Activated CD8-positive, alpha-beta memory T cell treated with anti-CD3 and anti-CD28 coated beads, Interleukin-2, amount 50 U/mL, for 4 hours (primary cell): ENCODE data around the gene IL1RAPL2.
"Not testable (repeated sequence)": the region's sequence is repeated elsewhere in the genome, so short reads cannot be mapped to it uniquely, and the experiment has no call there.

Experiments
- DNase-seq: peaks from one replicate; pipeline ENCODE4 v3.0.0-alpha.2; 2020

Gene IL1RAPL2

DNA sequence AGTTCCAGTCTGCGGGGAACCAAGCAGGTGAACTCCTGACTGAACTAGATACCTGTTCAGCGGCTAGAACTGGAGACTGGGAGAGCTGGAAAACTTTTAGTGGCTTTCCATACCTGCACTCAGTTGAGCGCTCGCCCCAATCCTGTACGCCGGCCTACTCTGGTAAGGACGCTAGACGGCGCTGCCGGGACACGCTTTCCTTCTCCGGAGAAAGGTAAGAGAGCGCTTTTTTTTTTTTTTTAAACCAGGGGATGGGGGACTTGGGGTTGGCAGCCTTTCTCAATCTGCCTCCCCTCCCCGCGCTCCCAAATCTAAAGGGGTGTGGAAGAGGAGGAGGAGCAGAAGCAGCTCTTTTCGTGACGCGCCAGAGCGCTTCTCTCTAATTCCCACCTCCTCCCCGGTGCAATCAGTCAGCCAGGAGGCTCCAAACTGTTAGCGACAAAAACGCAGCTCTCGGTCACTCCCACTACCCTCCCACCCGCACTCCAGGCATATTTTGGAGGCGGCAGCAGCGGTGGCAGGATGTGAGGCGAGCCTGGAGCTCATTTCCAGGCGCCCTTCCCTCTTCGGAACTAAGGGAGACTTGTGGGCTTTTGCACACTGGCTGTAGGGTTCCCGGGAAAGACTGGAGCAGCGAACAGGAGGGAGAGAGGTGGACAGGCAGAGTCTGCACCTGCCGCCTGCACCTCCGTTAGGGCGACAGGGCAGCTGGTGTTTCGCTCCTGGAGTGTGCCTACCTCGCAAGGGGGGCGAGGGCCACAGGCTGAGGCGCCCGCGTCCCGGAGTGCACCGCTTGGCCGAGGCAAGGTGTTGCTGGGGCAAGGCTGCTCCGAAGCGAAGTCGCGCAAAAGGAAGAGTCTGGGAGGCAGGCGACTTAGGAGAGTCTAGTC is at the start of gene IL1RAPL2:
Gene IL1RAPL2 (plus strand): TSS at position 409 of the 890 bp plus-strand sequence.
- DNase-seq: no peak

DNA sequence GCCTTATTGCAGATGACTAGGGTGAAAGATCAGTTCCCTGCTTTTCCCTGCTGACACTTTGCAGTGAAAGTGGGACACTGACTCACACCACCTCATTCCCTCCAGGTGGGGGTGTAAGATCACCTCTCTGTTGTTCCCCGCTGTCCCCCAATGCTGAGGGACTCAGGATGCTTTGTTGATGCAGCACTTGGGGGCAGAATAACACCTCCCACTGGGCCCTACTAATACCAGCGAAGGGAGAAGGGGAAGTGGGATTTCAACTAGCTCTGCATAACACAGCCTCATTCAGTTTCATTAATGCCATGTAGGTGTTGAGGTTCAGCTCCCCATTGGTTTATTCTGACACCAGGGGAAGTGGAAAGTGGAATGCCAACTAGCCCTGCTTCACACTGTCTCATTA is 43.6 kb upstream of the IL1RAPL2 start:
- DNase-seq: no peak

DNA sequence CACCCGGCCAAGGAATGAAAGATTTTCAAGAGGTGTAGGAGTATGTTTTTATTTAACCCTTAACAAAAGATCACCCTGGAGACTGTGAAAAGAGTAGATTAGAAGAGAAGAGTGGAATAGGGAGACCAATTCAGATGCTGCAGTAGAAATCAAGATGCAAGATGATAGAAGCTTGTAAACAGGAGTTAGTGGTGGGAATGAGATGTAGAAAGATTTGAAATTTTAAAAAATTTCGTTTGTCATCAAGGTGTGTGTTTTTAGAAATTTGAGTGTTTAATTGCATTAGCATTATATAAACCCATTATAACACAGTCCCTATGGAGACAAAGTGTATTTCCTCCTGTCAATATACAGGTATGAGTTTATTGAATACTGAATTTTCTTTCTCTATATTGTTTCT is 42.1 kb upstream of the IL1RAPL2 start:
- DNase-seq: no peak

DNA sequence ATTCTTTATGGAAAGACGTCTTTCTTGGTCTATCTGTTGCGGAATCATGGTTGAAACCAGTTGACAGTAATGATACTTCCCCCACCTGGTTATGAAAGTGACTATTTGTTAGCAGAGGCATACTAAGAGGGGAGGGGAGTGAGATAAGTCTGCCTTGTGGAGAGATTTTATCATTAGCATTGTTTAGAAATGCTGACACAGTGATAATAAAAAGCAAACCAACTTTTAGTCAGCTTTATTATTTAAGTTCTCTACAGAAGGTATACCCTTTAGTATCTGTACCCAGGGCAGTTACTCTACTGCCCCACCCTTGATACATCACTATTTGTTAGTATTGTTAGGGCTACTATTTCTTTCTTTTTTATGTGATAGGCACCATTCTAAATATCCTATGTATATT is 26.9 kb upstream of the IL1RAPL2 start:
- DNase-seq: no peak

DNA sequence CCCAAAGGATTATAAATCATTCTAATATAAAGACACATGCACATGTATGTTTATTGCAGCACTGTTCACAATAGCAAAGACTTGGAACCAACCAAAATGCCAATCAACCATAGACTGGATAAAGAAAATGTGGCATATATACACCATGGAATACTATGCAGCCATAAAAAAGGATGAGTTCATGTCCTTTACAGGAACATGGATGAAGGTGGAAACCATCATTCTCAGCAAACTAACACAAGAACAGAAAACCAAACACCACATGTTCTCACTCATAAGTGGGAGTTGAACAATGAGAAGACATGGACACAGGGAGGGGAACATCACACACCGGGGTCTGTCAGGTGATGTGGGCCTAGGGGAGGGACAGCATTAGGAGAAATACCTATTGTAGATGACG is 23.6 kb upstream of the IL1RAPL2 start:
- not testable (repeated sequence) for DNase-seq

DNA sequence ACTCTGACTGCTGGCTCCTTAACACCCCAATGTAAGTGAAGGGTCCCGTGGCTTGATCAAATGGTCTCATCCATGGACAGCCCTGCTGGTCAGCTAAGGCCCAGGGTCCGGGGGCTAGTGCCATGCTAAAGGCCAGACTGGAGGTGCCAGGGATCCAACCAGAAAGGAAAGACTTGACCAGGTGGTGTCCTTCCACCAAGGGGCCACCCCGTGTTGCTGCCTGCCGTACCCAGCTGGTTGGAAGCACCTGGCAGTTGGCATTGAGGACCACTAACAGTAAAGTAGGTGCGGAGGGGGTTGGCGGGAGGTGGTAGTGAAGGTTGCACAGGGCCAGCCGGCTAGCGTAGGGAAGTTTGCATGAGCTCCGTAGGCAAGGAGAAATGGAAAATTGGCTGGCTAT is 1.7 kb upstream of the IL1RAPL2 start:
- DNase-seq: no peak

DNA sequence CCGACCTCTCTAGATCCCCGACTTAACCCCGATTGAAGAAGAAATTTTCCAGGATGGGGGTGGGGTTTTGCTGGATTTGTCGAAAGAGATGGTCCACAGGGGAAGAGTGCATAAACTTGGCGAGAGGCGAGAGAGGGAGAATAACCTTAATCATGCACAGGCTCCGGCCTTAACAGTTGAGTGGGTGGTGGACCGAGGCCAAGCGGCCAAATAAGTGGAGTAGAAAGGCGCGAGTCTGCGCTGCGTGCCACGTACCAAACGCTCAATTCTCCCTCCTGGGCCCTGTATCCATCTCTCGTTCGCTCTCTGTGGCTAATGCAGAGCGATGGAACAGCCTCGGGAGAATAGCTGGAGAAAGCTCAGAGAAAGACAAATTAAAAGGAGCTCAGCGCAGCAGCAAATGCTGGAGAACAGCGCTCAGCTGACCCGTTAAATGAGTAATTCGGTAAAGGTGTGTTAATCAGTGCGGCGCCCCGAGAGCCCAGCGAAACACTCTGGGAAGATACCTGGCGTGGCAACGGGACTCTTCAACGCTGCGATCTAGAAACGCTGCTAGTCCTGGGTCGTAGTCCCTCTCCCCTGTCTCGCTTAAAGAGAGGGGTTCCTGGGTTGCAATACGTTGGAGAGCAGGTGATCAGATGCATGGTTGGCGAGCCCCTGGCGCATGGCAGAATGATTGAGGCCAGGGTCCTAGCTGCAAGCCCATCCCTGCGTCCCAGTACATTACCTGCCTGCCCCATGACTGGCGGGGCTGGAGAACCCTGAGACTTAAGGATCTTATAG is 887 bp upstream of the IL1RAPL2 start:
- no peak for DNase-seq

DNA sequence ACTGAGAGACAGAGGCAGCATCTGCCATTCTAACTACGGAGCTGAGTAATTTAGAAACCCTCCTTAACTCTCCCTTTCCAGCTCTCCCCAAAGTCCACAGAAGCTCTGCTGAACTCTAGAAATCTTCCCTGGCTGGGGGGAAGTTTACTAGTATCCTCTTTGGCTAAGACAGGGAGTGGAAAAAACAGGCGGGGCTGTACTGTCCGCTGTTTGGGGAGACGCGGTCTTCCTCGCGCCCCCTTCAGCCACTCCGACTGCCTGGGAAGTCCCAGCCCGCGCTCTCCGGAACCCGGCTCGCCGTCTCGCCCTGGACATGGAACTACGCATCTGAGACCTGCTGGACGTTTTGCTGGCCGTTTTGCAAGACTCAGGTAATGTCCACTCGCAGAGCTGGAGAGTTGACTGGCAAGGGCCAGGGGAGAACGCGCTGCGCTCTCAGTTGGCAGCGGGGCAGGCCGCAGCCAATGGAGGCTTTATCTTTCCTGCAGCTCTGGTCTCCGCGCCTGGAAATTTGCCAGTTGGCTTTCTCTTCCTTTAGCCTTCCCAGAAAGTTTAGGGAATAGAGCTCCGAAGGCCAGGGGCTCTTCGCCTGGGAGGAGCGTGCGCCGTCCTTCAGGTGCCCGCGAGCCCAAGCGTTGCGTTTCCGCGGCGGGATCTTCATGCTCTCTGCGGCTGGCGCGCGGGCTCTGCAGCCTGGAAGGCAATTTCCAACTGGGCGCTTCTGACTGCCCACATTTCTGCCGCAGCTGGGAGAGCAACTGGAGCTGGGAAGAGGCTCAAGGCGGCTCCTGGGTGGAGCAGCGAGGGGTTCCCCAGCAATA is 892 bp downstream of the IL1RAPL2 start:
- no peak for DNase-seq

DNA sequence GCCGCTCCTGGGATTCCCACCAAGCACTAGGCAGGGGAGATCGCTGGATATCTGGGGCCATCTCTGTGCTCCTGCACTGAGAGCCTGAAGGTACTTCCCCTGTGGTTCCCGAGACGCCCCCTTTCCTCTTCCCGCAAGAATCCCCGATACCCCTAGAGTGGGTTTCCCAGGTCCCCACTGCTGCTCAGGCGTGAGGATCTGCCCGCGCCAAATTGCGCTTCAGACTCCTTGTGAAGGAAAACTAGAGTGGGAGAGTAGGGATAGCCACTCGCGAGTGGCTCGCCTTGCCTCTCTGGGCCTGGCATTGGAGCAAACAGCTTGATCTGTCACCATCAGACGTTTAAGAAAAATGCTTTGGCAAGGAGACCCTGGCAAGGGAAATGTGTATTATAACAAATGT is 1.5 kb downstream of the IL1RAPL2 start:
- no peak for DNase-seq

DNA sequence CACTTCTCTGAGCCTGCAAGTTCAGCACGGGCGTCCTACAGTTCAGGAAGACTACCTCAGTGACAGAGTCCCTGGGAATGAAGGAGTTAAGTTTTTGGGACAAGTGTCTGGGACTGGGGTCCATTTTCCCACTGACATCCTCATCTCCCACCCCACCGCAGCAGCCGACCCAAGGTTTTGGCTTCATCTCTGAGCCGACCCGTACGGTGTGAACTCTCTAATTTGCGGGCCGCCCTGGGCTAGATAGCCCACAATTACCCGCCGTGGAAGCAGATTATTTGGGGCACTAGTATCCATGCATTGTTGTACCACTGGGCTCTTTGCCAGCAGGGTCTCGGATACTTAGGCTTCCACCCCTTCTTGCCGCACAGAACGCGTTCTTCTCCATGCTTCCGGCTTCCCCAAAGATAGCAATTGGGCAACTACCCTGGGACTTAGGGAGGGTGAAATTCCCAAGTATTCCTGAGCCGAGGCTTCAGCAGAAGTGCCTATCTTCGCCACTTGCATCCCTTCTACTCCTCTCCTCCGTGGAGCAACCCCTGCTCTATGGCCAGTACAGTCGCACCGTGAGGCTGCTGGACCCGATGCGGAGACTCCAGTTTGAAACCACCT is 2.4 kb downstream of the IL1RAPL2 start:
- DNase-seq: no peak

DNA sequence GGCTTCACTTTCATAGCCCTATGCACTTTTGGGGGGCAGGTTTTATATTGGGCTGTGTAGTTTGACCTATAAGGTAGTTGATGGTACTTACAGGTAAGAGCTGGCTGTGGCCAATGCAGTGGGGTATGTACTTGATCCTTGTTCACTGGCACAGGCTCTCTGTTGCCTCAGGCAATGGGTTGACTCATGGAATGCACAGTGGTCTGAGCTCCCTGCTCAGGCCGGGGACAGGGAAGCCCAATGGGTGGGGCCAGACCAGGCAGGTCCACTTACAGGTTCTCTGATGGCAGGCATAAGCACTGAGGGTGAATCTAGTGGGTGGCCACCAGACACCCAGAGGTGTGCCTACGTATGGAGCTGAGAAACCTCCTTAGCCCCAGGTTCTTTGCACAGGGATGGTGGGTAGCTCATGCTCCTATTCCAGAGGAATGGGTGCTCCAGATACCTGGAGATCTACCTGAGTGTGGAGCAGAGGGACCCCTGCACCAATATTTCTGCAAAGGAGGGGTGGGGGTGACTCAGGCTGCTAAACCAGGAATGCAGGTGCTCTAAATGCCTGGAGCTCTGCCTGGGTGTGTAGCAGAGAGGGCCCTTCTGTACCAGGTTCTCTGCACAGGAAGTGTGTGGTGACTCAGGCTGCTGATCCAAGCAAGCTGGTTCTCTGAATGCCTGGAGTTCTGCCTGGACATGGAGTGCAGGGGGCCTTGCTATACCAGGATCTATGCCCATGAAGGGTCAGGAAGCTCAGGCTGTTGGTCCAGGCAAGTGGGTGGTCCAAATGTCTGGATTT is 52.3 kb downstream of the IL1RAPL2 start:
- DNase-seq: no peak

DNA sequence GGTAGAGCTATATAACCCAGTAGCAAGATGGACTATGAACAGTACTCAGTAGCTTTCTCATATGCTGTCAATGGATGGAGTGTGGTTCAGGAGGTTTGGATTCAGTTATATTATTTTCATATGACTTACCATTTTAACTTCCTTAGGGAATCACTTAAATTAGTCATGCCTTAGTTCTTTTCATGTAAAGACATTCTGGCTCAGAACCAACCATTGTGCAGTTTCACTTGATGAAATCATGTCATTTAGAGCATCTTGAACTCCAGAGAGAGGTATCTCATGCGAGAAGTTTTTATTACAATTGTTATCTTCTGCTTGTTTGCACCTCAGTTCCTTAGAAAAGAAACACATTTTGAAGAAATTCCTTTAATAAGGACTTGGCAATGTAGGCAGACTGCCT is 55.8 kb downstream of the IL1RAPL2 start:
- no peak for DNase-seq

DNA sequence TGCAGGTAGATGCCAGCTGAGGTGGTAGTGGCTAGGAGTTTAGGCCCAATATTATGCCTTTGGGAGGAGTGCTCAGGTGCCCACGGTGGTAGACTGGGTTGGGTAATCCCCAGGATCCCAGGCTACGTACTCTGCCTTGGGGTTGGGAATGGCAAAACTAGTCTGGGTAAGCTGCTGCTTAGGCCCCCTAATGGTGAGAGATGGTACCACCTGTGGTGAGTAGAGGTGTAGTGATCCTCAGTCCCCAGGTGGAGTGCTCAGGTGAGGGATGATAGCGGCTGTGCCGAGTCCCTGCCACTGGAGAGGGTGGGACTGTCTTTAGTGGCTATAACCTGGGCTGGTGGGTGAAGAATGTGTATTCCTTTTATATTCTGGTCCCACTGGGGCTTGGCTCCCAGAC is 75.2 kb downstream of the IL1RAPL2 start:
- no peak for DNase-seq

DNA sequence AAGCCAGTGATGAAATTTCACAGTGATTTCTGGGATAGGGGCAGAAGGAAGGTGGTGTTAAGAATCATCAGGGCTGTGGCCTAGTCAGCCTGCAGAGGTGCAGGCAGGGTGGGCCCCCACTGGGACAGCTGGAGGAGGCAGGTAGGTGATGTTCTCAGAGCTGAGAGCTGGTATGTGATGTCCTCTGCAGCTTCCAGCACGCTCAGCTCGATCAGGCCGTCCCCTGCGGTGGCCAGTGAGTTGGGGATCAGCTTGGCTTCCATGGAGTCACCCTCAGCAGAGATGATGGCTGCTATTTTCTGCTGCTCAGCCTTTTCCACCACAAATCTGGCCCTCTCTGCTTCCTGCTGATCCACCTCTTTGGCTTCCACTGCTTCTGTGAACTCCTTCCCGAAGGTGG is 81.1 kb downstream of the IL1RAPL2 start:
- DNase-seq: no peak

DNA sequence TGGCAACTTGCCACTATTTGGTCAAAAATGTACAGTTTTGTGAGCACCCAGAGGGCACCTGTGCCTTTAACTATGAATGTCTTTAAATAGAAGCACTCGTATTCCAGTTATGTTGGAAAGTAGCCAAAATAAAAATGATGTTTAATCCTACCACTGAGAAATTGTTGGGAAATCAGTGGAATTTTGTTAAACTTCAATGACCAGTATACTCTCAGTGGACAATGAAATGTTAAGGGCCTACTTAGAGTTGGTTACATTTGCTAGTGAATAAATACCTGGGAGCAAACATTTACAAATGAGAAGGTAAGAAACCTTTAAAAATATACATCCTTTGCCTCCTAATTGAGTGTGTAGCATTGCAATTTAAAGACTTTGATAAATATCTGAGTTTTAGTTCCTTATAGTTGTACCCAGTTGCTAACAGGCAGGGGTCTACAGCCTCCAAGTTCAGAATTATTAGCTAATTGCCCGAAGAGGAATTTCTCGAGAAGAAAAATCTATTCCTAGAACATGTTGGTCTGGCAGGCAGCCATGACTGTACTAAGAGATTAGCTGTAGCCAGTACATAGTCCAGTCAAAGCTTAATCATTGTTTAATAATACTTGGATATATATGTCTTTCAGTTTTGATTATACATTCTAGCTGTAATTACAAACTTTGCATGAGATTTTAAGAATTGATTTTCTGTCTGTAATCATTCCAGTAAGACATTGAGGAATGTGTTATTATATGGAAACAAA is 93.2 kb downstream of the IL1RAPL2 start:
- DNase-seq: no peak

DNA sequence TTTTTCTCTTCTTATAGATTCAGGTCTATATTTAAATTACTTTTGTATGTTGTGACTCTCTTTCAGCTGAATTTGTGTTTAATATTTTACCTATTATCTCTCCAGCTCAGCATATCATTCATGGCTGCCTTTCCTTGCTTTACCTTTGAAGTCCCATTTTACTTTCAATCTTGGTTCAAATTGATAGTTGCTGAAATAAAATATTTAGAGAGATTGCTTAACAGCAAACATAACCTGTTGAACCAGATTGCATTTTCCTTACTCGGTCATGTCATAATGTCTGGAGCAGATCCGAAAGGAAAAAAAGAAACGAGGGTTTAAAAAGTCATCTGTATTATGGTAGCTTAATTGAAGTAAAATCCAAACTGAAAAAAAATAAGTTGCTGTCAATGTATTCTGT is 94.1 kb downstream of the IL1RAPL2 start:
- DNase-seq: no peak

DNA sequence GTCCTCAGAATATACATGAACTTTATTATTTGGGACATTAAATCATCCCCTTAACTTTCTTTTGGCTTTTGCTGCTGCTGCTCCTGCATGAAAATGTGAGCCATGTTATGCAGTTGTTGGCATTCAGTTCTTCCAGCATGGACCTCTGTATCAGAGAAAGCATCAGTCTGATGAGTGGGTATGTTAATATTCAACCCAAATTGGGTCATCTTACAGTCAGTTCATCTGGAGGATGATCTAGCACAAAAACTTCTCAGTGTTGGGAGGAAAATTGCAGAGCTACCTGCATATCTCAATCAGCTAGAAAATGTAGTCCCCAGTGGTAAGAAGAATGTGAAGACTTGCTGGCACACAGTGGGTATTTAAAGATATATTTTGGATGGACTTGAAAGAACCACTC is 96.7 kb downstream of the IL1RAPL2 start:
- no peak for DNase-seq

DNA sequence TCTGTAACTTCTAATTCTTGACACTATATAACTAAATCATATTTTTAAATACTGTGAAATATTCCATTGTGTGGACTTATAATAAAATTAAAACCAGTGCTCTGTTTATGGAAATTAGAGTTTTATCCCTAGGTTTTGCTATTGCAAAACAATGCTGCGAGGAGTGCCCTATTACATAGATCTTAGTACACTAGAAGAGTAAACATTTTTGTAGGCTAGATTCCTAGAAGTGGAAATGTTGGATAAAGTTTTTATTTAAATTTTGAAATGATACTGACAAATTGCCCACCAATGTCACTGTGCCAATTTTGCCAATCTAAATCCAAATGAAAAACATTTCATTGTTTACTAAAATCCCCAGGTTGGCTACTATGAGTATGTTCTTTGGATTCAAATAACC is 99.7 kb downstream of the IL1RAPL2 start:
- no peak for DNase-seq

DNA sequence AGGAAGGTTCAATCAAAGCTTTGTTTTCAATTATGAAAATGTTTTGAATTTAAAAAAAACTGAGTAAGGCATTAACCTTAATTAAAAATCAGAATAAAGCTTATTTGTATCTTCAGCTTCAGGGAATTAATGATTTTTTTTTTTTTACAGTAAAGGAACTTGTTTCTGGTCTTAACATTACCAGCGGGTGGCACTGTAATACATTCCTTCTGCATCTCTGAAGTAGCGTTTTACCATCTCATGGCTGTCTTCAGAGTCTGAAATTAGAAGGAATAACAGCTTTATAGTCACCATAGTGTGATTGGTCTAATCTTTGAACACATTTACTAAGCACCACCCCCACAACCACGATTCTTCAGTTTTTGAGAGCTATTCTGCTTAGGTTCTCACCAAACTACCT is 102.6 kb downstream of the IL1RAPL2 start:
- no peak for DNase-seq

DNA sequence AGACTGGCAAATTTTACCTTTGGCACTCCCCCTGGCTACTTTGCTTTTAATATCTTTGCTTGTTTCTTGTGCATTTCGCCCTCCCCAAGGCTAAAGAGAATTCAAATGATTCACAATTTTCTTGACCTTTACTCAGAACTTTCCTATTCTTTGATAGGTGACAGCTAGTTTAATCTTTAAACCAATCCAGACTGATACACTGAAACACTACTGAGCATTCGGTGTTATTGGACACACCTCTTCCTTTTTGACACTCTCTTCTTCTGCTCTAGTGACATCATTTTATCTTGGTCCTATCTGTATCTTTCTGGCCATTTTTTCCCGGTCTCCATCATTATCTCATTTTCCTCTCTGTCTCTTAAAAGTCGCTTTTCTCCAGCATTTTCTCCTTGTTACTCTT is 103.1 kb downstream of the IL1RAPL2 start:
- DNase-seq: no peak

DNA sequence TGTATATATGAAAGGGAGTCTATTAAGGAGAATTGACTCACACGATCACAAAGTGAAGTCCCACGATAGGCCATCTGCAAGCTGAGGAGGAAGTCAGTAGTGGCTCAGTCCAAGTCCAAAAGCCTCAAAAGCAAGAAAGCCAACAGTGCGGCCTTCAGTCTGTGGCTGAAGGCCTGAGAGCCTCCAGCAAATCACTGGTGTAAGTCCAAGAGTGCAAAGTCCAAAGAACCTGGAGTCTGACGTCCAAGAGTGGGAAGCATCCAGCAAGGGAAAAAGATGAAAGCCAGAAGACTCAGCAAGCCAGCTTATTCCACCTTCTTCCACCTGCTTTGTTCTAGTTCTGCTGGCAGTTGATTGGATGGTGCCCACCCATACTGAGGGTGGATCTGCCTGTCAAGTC is 104.1 kb downstream of the IL1RAPL2 start:
- DNase-seq: no peak
